UCSD-AML1 (cell line): ENCODE measurements around the gene DNASE1L1.
A peak's percentile ranks its signal among the peaks of the same experiment; 100 is the strongest.
"Not testable (repeated sequence)": the region's sequence is repeated elsewhere in the genome, so short reads cannot be mapped to it uniquely, and the experiment has no call there.

Experiments
- DNase-seq: peaks from one replicate; lab custom pipeline; 2025; ENCODE audit not compliant: unreplicated experiment; lab: John Stamatoyannopoulos, UW

DNASE1L1 gene

GRCh38 chrX:154408659-154409221 lies 314 bp downstream of the DNASE1L1 start:
- DNase-seq = no peak

GRCh38 chrX:154404625-154405192 lies 4.3 kb downstream of the DNASE1L1 start:
- no peak for DNase-seq

- DNase-seq = no peak
Measured at GRCh38 chrX:154403858-154404257, 5.2 kb downstream of the DNASE1L1 start.

- DNase-seq = no peak
Measured at GRCh38 chrX:154403192-154403591, 5.9 kb downstream of the DNASE1L1 start.

- DNase-seq = no peak
Measured at GRCh38 chrX:154402622-154403127, 6.4 kb downstream of the DNASE1L1 start.

- DNase-seq = no peak
Measured at GRCh38 chrX:154401918-154402621, 7.0 kb downstream of the DNASE1L1 start.

GRCh38 chrX:154401045-154401799 lies 7.8 kb downstream of the DNASE1L1 start:
- no peak for DNase-seq

- DNase-seq = not testable (repeated sequence)
Measured at GRCh38 chrX:154400369-154400817, 8.7 kb downstream of the DNASE1L1 start.

GRCh38 chrX:154399527-154400368 lies 9.3 kb downstream of the DNASE1L1 start:
- DNase-seq = no peak

GRCh38 chrX:154398668-154399526 lies 10.2 kb downstream of the DNASE1L1 start:
- DNase-seq = peak; percentile 81

GRCh38 chrX:154397888-154398667 lies 11.0 kb downstream of the DNASE1L1 start, which contains the start of gene RPL10:
RPL10 (plus strand) TSS chrX:154398377; CDS start chrX:154398520, 143 bp downstream.
- DNase-seq = peak; percentile 92

- DNase-seq = peak; percentile 70
Measured at GRCh38 chrX:154396973-154397887, 11.8 kb downstream of the DNASE1L1 start.

- DNase-seq = not testable (repeated sequence)
Measured at GRCh38 chrX:154396363-154396762, 12.7 kb downstream of the DNASE1L1 start.

GRCh38 chrX:154389812-154390747 lies 19.0 kb downstream of the DNASE1L1 start:
- not testable (repeated sequence) for DNase-seq

GRCh38 chrX:154388649-154389048 lies 20.4 kb downstream of the DNASE1L1 start:
- not testable (repeated sequence) for DNase-seq

- not testable (repeated sequence) for DNase-seq
Measured at GRCh38 chrX:154388094-154388493, 21.0 kb downstream of the DNASE1L1 start.
